Endodermal cell (in vitro differentiated cells): Measurements from ENCODE around the gene ZGLP1. TPM values are rescaled to one million over a fixed set of nuclear protein-coding genes. Genes with fewer than 3 reads are reported as not detected.

Source experiments
- DNase-seq: peaks from one replicate; pipeline ENCODE4 v3.0.0-alpha.2; 2017
- H3K27ac ChIP-seq: 2 replicates; pipeline ENCODE4 v1.5.1; 2013; ENCODE audit warnings: mild to moderate bottlenecking, low read depth, low read length, moderate library complexity
- H3K27me3 ChIP-seq: 2 replicates; pipeline ENCODE4 v1.6.1; 2013; ENCODE audit warnings: mild to moderate bottlenecking, low read length, moderate library complexity; ENCODE audit not compliant: insufficient read depth, control insufficient read depth, poor library complexity, severe bottlenecking
- H3K36me3 ChIP-seq: 2 replicates; pipeline ENCODE4 v1.7.0; 2013; ENCODE audit warnings: mild to moderate bottlenecking, low read length, moderate library complexity; ENCODE audit not compliant: control insufficient read depth, insufficient read depth
- H3K4me1 ChIP-seq: one replicate; pipeline ENCODE4 v1.7.0; 2013; ENCODE audit warnings: low read length; ENCODE audit not compliant: control insufficient read depth, insufficient read depth
- H3K4me3 ChIP-seq: 2 replicates; pipeline ENCODE4 v1.5.1; 2013; ENCODE audit warnings: mild to moderate bottlenecking, low read length, moderate library complexity
- H3K9ac ChIP-seq: 2 replicates; pipeline ENCODE4 v1.6.1; 2013; ENCODE audit warnings: mild to moderate bottlenecking, low read length, moderate library complexity; ENCODE audit not compliant: poor library complexity, severe bottlenecking; ENCODE audit errors: extremely low read depth
- H3K9me3 ChIP-seq: 2 replicates; pipeline ENCODE4 v1.6.1; 2013; ENCODE audit warnings: mild to moderate bottlenecking, low read length, moderate library complexity; ENCODE audit not compliant: control insufficient read depth
- H3K27ac Mint-ChIP-seq: 2 replicates; pipeline ENCODE4 v1.8.0; 2020; ENCODE audit warnings: mixed read lengths
- H3K27me3 Mint-ChIP-seq: 2 replicates; pipeline ENCODE4 v1.8.0; 2021; ENCODE audit warnings: mild to moderate bottlenecking, mixed read lengths; ENCODE audit not compliant: insufficient read depth
- H3K36me3 Mint-ChIP-seq: 2 replicates; pipeline ENCODE4 v1.8.0; 2020; ENCODE audit warnings: low read depth, mixed read lengths
- H3K4me1 Mint-ChIP-seq: 2 replicates; pipeline ENCODE4 v1.8.0; 2020; ENCODE audit warnings: mixed read lengths
- H3K4me3 Mint-ChIP-seq: 2 replicates; pipeline ENCODE4 v1.8.0; 2020; ENCODE audit warnings: mild to moderate bottlenecking, moderate library complexity, mixed read lengths
- H3K9me3 Mint-ChIP-seq: 2 replicates; pipeline ENCODE4 v1.8.0; 2020; ENCODE audit warnings: mild to moderate bottlenecking, mixed read lengths
- CTCF ChIP-seq: fragments of 200-600 bp; sonication (generic); conservative IDR thresholded peaks from 2 replicates; pipeline ENCODE4 v1.5.0; 2021; ENCODE audit warnings: antibody characterized with exemption, mild to moderate bottlenecking
- WGBS, 2 experiments: methylation state at CpG; one replicate each; pipeline versions ENCODE4 v1.1.5 to v1.1.7; 2013; ENCODE audit warnings: missing lambda C conversion rate in 2 of 2, mixed read lengths in 1 of 2; ENCODE audit not compliant: insufficient coverage in 1 of 2, insufficient read length in 1 of 2; 5-methylcytosine and 5-hydroxymethylcytosine counted together
- total RNA-seq, 2 donors: library from RNA; stranded (reverse); fragmentation: NEBNext Ultra II Directional in 1 of 2; extraction: Animal tissue kit (Norgen Biotek cat#: 25700) in 1 of 2; gene quantifications; 2 replicates in 1 of 2; 3 replicates in 1 of 2; pipeline ENCODE4 v1.2.1, GENCODE V29; 2021

The ZGLP1 gene
- total RNA-seq, 2 donors from 2014 or later: 4.5 to 7.8 TPM

DNA sequence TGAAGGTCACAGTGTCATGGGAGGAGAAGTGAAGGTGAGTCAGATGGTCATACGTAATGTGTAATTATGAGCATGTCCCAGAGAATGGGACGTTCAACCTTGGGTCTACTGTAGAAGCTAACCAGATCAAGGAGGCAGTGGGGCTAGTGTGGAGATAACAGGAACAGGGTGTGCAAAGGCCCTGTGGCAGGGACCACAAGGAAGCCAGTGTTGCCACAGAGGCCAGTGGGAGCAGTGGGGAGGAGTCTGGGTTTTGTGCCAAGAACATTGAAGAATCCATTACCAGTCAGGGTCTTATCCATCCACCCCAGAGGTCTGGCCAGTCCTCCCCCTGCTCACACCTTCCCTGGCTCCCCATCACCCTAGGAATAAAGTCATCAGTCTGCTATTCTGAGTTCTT, 54.3 kb downstream of the ZGLP1 start:
- peaks cover 5% of the 10 kb centered on the region for H3K4me1 Mint-ChIP-seq
- no peak for DNase-seq
- no peak overlapping the region for H3K4me3 Mint-ChIP-seq

More for the DNA sequence above, 54.3 kb downstream of the ZGLP1 start:
- no peak overlapping the region for H3K9ac ChIP-seq
- no peak overlapping the region for H3K27ac ChIP-seq
- H3K27me3 ChIP-seq: no peaks in the 10 kb centered on the region
- H3K36me3 Mint-ChIP-seq: peaks cover 49% of the 10 kb centered on the region
- no peaks in the 10 kb centered on the region for H3K27me3 Mint-ChIP-seq
- H3K9me3 Mint-ChIP-seq: no peaks in the 10 kb centered on the region
- peaks cover 45% of the 10 kb centered on the region for H3K36me3 ChIP-seq
- 91 to 94% methylated on average over 2 of the region's 2 CpGs for WGBS, 2 experiments
- H3K9me3 ChIP-seq: no peaks in the 10 kb centered on the region
- no peak for TF ChIP-seq CTCF
- H3K4me1 ChIP-seq: no peaks in the 10 kb centered on the region
- H3K4me3 ChIP-seq: no peak overlapping the region
- H3K27ac Mint-ChIP-seq: no peak overlapping the region

Other genes with a start within 250 kb of the ZGLP1 start
- 10 to 100 TPM in 1 of 2 donors, 1 to 10 TPM in 1; 8.2 to 15.0 TPM for gene SHFL, start 223.5 kb downstream of the ZGLP1 start, total RNA-seq
- not detected for gene ANGPTL6, start 207.1 kb downstream of the ZGLP1 start, total RNA-seq
- gene PPAN, start 203.5 kb downstream of the ZGLP1 start, total RNA-seq: 10 to 100 TPM; 40.3 to 54.0 TPM
- gene P2RY11, start 198.1 kb downstream of the ZGLP1 start, total RNA-seq: 10 to 100 TPM in 1 of 2 donors, 1 to 10 TPM in 1; 9.0 to 14.8 TPM
- 100 to 1,000 TPM; 216 to 257 TPM for gene EIF3G, start 189.9 kb downstream of the ZGLP1 start, total RNA-seq
- 100 to 1,000 TPM; 163 to 189 TPM for gene DNMT1, start 114.9 kb downstream of the ZGLP1 start, total RNA-seq
- gene S1PR2, start 78.5 kb downstream of the ZGLP1 start, total RNA-seq: 10 to 100 TPM; 11.0 to 16.4 TPM
- gene MRPL4, start 57.6 kb downstream of the ZGLP1 start, total RNA-seq: 10 to 100 TPM; 66.0 to 69.2 TPM
- gene ICAM1, start 38.7 kb downstream of the ZGLP1 start, total RNA-seq: 1 to 10 TPM; 1.7 to 5.2 TPM
- under 1 TPM in 1 of 2 donors, not detected in 1; 0.44 TPM for gene ICAM4, start 22.9 kb downstream of the ZGLP1 start, total RNA-seq
- gene ICAM5, start 19.9 kb downstream of the ZGLP1 start, total RNA-seq: under 1 TPM; 0.18 to 0.37 TPM
- 10 to 100 TPM; 23.2 to 25.9 TPM for gene FDX2, start 6.2 kb upstream of the ZGLP1 start, total RNA-seq
- gene RAVER1, start 23.7 kb upstream of the ZGLP1 start, total RNA-seq: 10 to 100 TPM; 53.1 to 64.7 TPM
- gene ICAM3, start 29.8 kb upstream of the ZGLP1 start, total RNA-seq: 10 to 100 TPM in 1 of 2 donors, 1 to 10 TPM in 1; 2.7 to 13.7 TPM
- gene TYK2, start 70.8 kb upstream of the ZGLP1 start, total RNA-seq: 10 to 100 TPM; 63.5 to 65.8 TPM
- 100 to 1,000 TPM; 148 to 172 TPM for gene CDC37, start 93.7 kb upstream of the ZGLP1 start, total RNA-seq
- 1 to 10 TPM; 1.7 to 2.6 TPM for gene PDE4A, start 110.7 kb upstream of the ZGLP1 start, total RNA-seq
- 10 to 100 TPM; 53.3 to 59.5 TPM for gene KEAP1, start 193.5 kb upstream of the ZGLP1 start, total RNA-seq
- 1 to 10 TPM; 1.2 to 5.1 TPM for gene S1PR5, start 207.6 kb upstream of the ZGLP1 start, total RNA-seq
- gene ATG4D, start 234.1 kb upstream of the ZGLP1 start, total RNA-seq: 10 to 100 TPM; 37.9 to 44.8 TPM